GM21447 (cell line): ENCODE measurements around the gene MAP3K19.
"Not testable (repeated sequence)": the region's sequence is repeated elsewhere in the genome, so short reads cannot be mapped to it uniquely, and the experiment has no call there.

Source experiments
- ATAC-seq: cut with Tn5 transposase; IDR thresholded peaks from one replicate; pipeline ENCODE4 v1.9.1; 2021; ENCODE audit not compliant: unreplicated experiment

MAP3K19 gene

DNA sequence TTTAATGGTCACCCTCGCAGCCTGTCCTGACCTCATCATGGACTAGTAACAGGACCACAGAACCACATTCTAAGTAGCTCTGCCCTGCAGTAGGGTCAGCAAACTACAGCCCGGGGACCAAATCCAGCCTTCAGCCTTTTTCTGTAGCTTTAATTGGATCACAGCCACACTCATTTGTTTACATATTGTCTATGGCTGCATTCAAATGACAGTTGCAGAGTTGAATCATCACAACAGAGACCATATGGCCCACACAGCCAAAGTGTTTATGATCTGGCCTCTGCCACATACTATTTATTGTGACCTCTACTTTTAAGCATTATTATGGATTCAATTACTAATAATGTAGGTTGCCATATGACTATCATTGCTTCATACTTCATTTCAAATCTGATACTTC is 47.7 kb downstream of the MAP3K19 start:
- no peak for ATAC-seq

GRCh38 chr2:134988994-134989605 is 58.1 kb downstream of the MAP3K19 start:
- no peak for ATAC-seq

- no peak for ATAC-seq
Measured at GRCh38 chr2:134985061-134985460, 62.2 kb downstream of the MAP3K19 start.

- no peak for ATAC-seq
Measured at GRCh38 chr2:134982603-134983002, 64.6 kb downstream of the MAP3K19 start.

DNA sequence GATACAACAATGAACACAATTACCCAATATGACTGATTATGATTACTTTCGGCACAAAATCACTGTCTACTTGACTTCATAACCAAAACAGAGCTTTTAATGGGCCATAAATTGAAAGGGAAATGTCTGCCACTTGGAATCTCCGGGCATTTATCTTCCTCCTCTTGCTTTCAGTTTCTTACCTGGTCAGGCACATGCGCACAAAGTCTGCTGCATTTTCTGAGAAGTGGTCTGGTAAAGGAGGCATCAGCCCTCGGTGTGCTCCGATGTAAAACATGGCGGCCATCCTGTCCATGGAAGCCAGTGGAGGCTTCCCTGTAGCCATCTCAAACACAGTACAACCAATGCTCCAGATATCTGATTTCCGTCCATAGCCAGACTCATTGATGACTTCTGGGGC is 66.6 kb downstream of the MAP3K19 start:
- no peak for ATAC-seq

GRCh38 chr2:134979221-134979620 is 68.0 kb downstream of the MAP3K19 start:
- no peak for ATAC-seq

- ATAC-seq, result not testable (repeated sequence)
Measured at GRCh38 chr2:134977104-134977503, 70.1 kb downstream of the MAP3K19 start.

DNA sequence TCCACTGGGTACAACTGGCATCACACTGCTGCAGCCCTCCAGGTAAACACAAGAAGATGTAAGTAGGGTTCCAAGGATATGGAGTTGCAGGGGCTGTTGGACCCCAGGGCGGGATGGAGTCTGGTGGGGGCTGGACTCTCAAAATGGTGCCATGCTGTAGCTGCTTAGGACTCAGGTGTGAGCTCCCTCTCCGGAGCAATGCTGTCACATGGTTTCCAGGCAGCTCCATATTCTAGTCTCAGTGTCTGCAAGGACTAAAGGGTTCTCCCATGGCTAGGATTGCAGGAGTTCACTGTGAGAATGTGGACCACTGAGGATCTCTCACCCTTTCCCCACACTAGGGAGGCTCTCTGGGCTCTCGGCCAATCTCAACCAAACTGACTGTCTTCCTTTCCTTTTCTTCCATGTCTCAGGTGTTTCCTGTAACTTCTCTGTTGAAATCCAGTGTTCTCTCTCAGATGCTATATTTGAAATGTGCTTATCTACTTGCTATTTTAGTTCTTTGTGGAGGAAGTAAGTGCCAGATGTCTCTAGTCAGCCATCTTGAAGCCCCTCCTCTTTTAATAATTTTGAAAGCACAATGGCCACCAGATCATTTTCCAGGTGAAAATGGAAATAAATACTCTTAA is 71.1 kb downstream of the MAP3K19 start:
- ATAC-seq, result no peak

GRCh38 chr2:134975281-134976009 is 71.8 kb downstream of the MAP3K19 start:
- ATAC-seq, result no peak

DNA sequence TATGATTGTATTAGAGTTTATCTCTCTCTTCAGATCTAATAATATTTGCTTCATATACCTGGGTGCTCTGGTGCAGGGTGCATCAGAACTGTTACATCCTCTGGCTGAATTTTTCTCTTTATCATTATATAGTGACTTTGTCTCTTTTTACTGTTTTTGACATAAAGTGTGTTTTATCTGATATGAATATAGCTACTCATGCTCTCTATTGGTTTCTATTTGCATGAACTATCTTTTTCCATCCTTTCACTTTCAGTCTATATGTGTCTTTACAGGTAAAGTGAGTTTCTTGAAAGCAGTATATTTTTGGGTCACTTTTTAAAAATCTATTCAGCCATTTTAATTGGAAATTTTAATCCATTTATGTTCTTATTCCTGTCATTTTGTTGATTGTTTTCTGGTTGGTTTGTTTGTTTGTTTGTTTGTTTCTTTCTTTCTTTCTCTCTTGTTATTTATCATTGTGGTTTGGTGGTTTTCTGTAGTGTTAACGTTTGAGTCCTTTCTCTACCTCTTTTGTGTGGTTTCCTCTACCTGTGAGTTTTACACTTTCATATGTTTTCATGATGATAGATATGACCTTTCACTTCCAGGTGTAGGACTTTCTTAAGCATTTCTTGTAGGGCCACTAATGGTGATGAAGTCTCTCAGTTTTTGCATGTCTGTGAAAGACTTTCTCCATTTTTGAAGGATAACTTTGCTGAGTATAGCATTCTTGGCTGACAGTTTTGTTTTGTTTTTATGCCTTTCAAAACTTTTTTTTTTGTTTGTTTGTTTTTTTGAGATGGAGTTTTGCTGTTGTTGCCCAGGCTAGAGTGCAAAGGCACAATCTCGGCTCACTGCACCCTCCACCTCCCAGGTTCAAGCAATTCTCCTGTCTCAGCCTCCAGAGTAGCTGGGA is 73.8 kb downstream of the MAP3K19 start:
- ATAC-seq, result peak; percentile 87

DNA sequence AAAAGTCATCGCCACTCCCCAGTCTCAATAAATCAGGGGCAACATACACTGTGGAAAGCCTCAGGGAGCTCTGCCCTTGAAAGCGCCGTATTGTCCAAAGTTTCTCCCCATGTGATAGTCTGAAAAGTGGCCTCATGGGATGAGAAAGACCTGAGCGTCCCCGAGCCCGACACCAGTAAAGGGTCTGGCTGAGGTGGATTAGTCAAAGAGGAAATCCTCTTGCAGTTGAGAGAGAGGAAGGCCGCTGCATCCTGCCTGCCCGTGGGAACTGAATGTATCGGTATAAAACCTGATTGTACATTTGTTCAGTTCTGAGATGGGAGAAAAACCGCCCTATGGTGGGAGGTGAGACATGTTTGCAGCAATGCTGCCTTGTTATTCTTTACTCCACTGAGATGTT is 80.1 kb downstream of the MAP3K19 start:
- ATAC-seq, result not testable (repeated sequence)

DNA sequence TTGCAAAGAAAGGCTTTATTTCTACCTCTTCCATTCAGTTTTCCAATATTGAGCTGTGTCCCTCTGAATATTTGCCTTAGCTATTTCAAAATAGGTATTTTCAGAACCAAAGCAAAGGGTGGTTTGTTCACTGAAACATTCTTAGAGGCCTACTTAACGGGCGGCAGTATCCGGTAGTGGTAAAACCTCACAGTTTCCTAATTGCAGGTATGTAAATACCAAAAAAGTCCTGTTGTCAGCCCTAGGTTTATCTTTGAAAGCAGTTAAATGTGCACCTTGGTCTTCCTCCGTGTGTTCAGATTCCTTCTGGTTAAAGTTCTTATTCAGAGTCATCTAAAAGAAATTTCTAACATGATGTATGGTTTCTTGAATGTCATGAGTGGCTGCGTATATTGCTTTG is 89.8 kb downstream of the MAP3K19 start:
- no peak for ATAC-seq

- no peak for ATAC-seq
Measured at GRCh38 chr2:134955744-134956143, 91.5 kb downstream of the MAP3K19 start.

GRCh38 chr2:134954065-134954464 is 93.2 kb downstream of the MAP3K19 start:
- no peak for ATAC-seq

DNA sequence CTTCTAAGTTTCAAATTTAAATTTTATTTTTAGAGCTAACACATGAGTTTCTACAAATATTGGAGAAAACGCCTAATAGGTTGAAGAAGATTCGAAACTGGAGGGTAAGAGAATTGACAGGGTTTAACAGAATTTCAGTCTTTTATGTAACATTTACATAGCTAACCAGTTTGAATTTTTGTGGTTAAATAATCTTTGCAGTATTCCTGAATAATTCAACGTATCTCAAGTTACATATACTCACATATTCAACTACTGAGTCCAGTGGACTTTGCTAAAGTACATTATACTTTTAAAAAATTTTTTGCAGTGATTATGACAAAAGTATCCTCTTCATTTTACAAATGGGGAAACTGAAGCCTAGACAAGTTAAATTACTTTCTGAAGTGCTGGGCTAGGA is 94.6 kb downstream of the MAP3K19 start:
- no peak for ATAC-seq

DNA sequence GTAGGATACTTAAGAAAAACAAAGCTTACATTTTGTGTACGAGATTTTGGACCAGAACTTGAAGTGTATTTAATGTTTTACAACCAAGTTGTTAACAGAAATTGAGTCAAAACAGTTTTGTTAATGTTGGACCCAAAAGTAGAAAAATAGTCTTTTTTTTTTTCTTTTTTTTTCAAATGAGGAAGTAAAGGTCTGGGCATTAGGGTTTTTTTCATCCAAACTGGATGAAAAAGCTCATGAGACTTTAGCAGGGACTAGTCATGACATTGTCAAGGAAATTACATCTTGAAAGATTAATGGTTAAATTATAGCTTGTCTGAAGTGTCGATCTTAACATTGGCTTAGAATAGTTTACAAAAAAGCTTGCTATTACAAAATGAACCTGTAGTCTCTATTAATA is 96.4 kb downstream of the MAP3K19 start:
- ATAC-seq, result no peak

- no peak for ATAC-seq
Measured at GRCh38 chr2:134949981-134950708, 97.1 kb downstream of the MAP3K19 start.

GRCh38 chr2:134946073-134946472 is 101.2 kb downstream of the MAP3K19 start:
- ATAC-seq, result no peak

DNA sequence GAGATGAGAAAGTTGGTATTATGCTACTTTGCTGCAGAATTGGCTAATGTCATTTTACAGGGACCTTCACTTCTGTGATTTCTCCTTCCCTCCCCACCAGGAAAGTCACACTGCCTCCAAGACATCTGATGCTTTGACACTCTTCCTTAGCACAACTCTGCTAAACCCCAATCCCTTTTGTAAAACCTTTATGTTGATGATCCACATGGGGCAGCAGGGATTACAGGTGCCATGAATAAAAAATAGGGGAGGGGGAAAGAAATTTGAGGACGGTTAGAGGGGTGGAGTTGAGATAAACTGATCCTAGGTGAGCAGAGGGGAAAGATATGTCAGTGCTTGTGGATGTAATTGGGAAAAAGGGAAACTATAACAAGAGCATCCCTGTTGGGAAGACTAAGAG is 102.3 kb downstream of the MAP3K19 start:
- no peak for ATAC-seq

GRCh38 chr2:134943540-134943939 is 103.7 kb downstream of the MAP3K19 start:
- ATAC-seq, result peak; percentile 84

- ATAC-seq, result no peak
Measured at GRCh38 chr2:134936691-134937090, 110.6 kb downstream of the MAP3K19 start.
